Osteoblast (primary cell): ENCODE measurements around the gene DPP8. TPM values are rescaled to one million over a fixed set of nuclear protein-coding genes. Genes with fewer than 3 reads are reported as not detected.

Experiments
- DNase-seq: peaks from one replicate; pipeline ENCODE4 v3.0.0; 2011; ENCODE audit warnings: low spot score, mixed read lengths; ENCODE audit not compliant: insufficient read length; ENCODE audit errors: missing footprints
- H2AFZ ChIP-seq: 2 replicates; pipeline ENCODE4 v1.6.0; 2011; ENCODE audit warnings: mild to moderate bottlenecking, low read length
- H3K27ac ChIP-seq: 2 replicates; pipeline ENCODE4 v1.5.1; 2011; ENCODE audit warnings: mild to moderate bottlenecking, low read depth, low read length, moderate library complexity
- H3K27me3 ChIP-seq: 2 replicates; pipeline ENCODE4 v1.6.0; 2012; ENCODE audit warnings: mild to moderate bottlenecking, control low read depth, inconsistent platforms, low read length, moderate library complexity; ENCODE audit not compliant: insufficient read depth
- H3K36me3 ChIP-seq: 2 replicates; pipeline ENCODE4 v1.5.1; 2011; ENCODE audit warnings: mild to moderate bottlenecking, low read length, control low read depth, moderate library complexity; ENCODE audit not compliant: insufficient read depth
- H3K4me1 ChIP-seq: 2 replicates; pipeline ENCODE4 v1.5.1; 2011; ENCODE audit warnings: mild to moderate bottlenecking, low read length, control low read depth, moderate library complexity; ENCODE audit not compliant: insufficient read depth
- H3K4me2 ChIP-seq: 2 replicates; pipeline ENCODE4 v1.6.0; 2011; ENCODE audit warnings: mild to moderate bottlenecking, low read length; ENCODE audit not compliant: insufficient read depth
- H3K4me3 ChIP-seq: fragments of 200-600 bp; sonication (generic); 3 replicates; pipeline ENCODE4 v1.5.1; 2012; ENCODE audit warnings: mild to moderate bottlenecking, low read length, inconsistent platforms; ENCODE audit not compliant: insufficient read depth
- H3K79me2 ChIP-seq: 2 replicates; pipeline ENCODE4 v1.6.0; 2012; ENCODE audit warnings: mild to moderate bottlenecking, low read length, control low read depth, inconsistent platforms; ENCODE audit not compliant: insufficient read depth
- H3K9me3 ChIP-seq: 2 replicates; pipeline ENCODE4 v1.5.1; 2011; ENCODE audit warnings: low read depth, low read length, control low read depth
- H4K20me1 ChIP-seq: 2 replicates; pipeline ENCODE4 v1.6.0; 2012; ENCODE audit warnings: mild to moderate bottlenecking, low read length, control low read depth; ENCODE audit not compliant: insufficient read depth
- total RNA-seq: library from RNA; depleted of rRNA; stranded (reverse); fragments of >200 nt; gene quantifications from 2 replicates; pipeline ENCODE4 v1.2.3, GENCODE V29; 2012
- TF ChIP-seq, protein P1 (sequence below): IDR thresholded peaks from 2 replicates; pipeline ENCODE4 v1.5.1; 2011; ENCODE audit warnings: mild to moderate bottlenecking, low read depth, low read length, moderate library complexity; ENCODE audit errors: extremely low read depth

DPP8 gene
- total RNA-seq, 1 donor: 40.9 TPM

- Histone ChIP-seq H4K20me1 (no peaks in the 10 kb centered on the region), H3K4me3 (no peak overlapping the region), H2AFZ (no peak overlapping the region), H3K4me1 (peaks cover 8% of the 10 kb centered on the region), H3K79me2 (peaks cover 27% of the 10 kb centered on the region), H3K36me3 (peaks cover 61% of the 10 kb centered on the region), H3K27ac (no peak overlapping the region), H3K9me3 (no peaks in the 10 kb centered on the region), H3K4me2 (no peak overlapping the region), H3K27me3 (no peaks in the 10 kb centered on the region)
- TF ChIP-seq, protein P1, sequence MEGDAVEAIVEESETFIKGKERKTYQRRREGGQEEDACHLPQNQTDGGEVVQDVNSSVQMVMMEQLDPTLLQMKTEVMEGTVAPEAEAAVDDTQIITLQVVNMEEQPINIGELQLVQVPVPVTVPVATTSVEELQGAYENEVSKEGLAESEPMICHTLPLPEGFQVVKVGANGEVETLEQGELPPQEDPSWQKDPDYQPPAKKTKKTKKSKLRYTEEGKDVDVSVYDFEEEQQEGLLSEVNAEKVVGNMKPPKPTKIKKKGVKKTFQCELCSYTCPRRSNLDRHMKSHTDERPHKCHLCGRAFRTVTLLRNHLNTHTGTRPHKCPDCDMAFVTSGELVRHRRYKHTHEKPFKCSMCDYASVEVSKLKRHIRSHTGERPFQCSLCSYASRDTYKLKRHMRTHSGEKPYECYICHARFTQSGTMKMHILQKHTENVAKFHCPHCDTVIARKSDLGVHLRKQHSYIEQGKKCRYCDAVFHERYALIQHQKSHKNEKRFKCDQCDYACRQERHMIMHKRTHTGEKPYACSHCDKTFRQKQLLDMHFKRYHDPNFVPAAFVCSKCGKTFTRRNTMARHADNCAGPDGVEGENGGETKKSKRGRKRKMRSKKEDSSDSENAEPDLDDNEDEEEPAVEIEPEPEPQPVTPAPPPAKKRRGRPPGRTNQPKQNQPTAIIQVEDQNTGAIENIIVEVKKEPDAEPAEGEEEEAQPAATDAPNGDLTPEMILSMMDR: no peak
- DNase-seq: no peak
These were observed 8.2 kb downstream of the DPP8 start for GRCh38 chr15:65509321-65509720.

GRCh38 chr15:65494076-65494475, 23.4 kb downstream of the DPP8 start:
- DNase-seq: no peak
- Histone ChIP-seq H2AFZ (no peak overlapping the region), H3K4me1 (no peaks in the 10 kb centered on the region), H3K9me3 (no peaks in the 10 kb centered on the region), H3K36me3 (peaks cover 48% of the 10 kb centered on the region), H3K4me3 (no peak overlapping the region), H4K20me1 (peaks cover 3% of the 10 kb centered on the region), H3K79me2 (peaks cover 9% of the 10 kb centered on the region), H3K27ac (no peak overlapping the region), H3K27me3 (no peaks in the 10 kb centered on the region), H3K4me2 (no peak overlapping the region)
- TF ChIP-seq, protein P1: no peak

GRCh38 chr15:65484876-65485275, 32.6 kb downstream of the DPP8 start:
- Histone ChIP-seq H3K4me3 (no peak overlapping the region), H3K4me2 (no peak overlapping the region), H3K79me2 (no peaks in the 10 kb centered on the region), H3K27ac (no peak overlapping the region), H3K9me3 (no peaks in the 10 kb centered on the region), H3K36me3 (peaks cover 61% of the 10 kb centered on the region), H2AFZ (no peak overlapping the region), H3K4me1 (no peaks in the 10 kb centered on the region), H4K20me1 (no peaks in the 10 kb centered on the region), H3K27me3 (no peaks in the 10 kb centered on the region)
- TF ChIP-seq, protein P1: no peak
- DNase-seq: no peak

- H3K4me1 ChIP-seq: no peaks in the 10 kb centered on the region
- peak overlapping the region; percentile 3 for H3K4me2 ChIP-seq
- no peak overlapping the region for H2AFZ ChIP-seq
- no peaks in the 10 kb centered on the region for H3K9me3 ChIP-seq
- H4K20me1 ChIP-seq: no peaks in the 10 kb centered on the region
- H3K36me3 ChIP-seq: peaks cover 57% of the 10 kb centered on the region
- TF ChIP-seq, protein P1: no peak
- H3K4me3 ChIP-seq: no peak overlapping the region
- H3K27me3 ChIP-seq: no peaks in the 10 kb centered on the region
- H3K79me2 ChIP-seq: no peaks in the 10 kb centered on the region
- DNase-seq: no peak
- no peak overlapping the region for H3K27ac ChIP-seq
These were observed 40.6 kb downstream of the DPP8 start for GRCh38 chr15:65476903-65477302.
